HEK293 (cell line): ENCODE measurements around the gene NANOS3.

ENCODE experiments used
- GLIS1 ChIP-seq: fragments of 450-650 bp; formaldehyde crosslinking; IDR thresholded peaks from 2 replicates; pipeline ENCODE4 v1.5.1; 2016; ENCODE audit warnings: missing biosample characterization, missing genetic modification characterization
- SCRT2 ChIP-seq: fragments of 450-650 bp; formaldehyde crosslinking; IDR thresholded peaks from 2 replicates; pipeline ENCODE4 v1.5.1; 2016; ENCODE audit warnings: missing biosample characterization, missing genetic modification characterization
- SP2 ChIP-seq: fragments of 450-650 bp; formaldehyde crosslinking; IDR thresholded peaks from 2 replicates; pipeline ENCODE4 v1.5.1; 2016; ENCODE audit warnings: missing biosample characterization, missing genetic modification characterization
- TCF7L2 ChIP-seq: IDR thresholded peaks from 2 replicates; pipeline ENCODE4 v1.6.1; 2011; ENCODE audit warnings: low read depth, mild to moderate bottlenecking, inconsistent platforms, low read length, moderate library complexity, borderline replicate concordance
- ZBTB17 ChIP-seq: fragments of 450-650 bp; formaldehyde crosslinking; IDR thresholded peaks from 2 replicates; pipeline ENCODE4 v1.5.1; 2016; ENCODE audit warnings: missing biosample characterization, missing genetic modification characterization
- ZBTB21 ChIP-seq: fragments of 450-650 bp; formaldehyde crosslinking; IDR thresholded peaks from 2 replicates; pipeline ENCODE4 v1.5.1; 2017; ENCODE audit warnings: missing biosample characterization, missing genetic modification characterization
- ZIC2 ChIP-seq: fragments of 450-650 bp; formaldehyde crosslinking; IDR thresholded peaks from 2 replicates; pipeline ENCODE4 v1.5.1; 2016; ENCODE audit warnings: missing biosample characterization, missing genetic modification characterization
- ZNF146 ChIP-seq: fragments of 450-650 bp; formaldehyde crosslinking; IDR thresholded peaks from 2 replicates; pipeline ENCODE4 v1.5.1; 2016; ENCODE audit warnings: missing biosample characterization, missing genetic modification characterization
- ZNF214 ChIP-seq: fragments of 450-650 bp; formaldehyde crosslinking; IDR thresholded peaks from 2 replicates; pipeline ENCODE4 v1.5.1; 2017; ENCODE audit warnings: missing biosample characterization, mild to moderate bottlenecking, missing genetic modification characterization, borderline replicate concordance
- ZNF239 ChIP-seq: fragments of 450-650 bp; formaldehyde crosslinking; IDR thresholded peaks from 2 replicates; pipeline ENCODE4 v1.5.1; 2016; ENCODE audit warnings: missing biosample characterization, missing genetic modification characterization
- ZNF274 ChIP-seq, 2 experiments: fragments of 200-500 bp in 1 of 2; fragments of 450-650 bp in 1 of 2; sonication (Bioruptor generic) in 1 of 2; formaldehyde crosslinking in 1 of 2; IDR thresholded peaks; 2 replicates each; pipeline versions ENCODE4 v1.5.1 to v1.6.1; 2014 to 2016; ENCODE audit warnings: borderline replicate concordance in 1 of 2, inconsistent platforms in 1 of 2, low read length in 1 of 2, missing biosample characterization in 1 of 2, missing genetic modification characterization in 1 of 2
- ZNF623 ChIP-seq: fragments of 450-650 bp; formaldehyde crosslinking; IDR thresholded peaks from 2 replicates; pipeline ENCODE4 v1.5.1; 2016; ENCODE audit warnings: missing biosample characterization, missing genetic modification characterization
- ZNF629 ChIP-seq: fragments of 450-650 bp; formaldehyde crosslinking; IDR thresholded peaks from 2 replicates; pipeline ENCODE4 v1.5.1; 2017; ENCODE audit warnings: missing biosample characterization, missing genetic modification characterization
- ZNF843 ChIP-seq: fragments of 450-650 bp; formaldehyde crosslinking; IDR thresholded peaks from 2 replicates; pipeline ENCODE4 v1.5.1; 2016; ENCODE audit warnings: missing biosample characterization, missing genetic modification characterization
- ZXDB ChIP-seq: fragments of 450-650 bp; formaldehyde crosslinking; IDR thresholded peaks from 2 replicates; pipeline ENCODE4 v1.5.1; 2016; ENCODE audit warnings: missing biosample characterization, missing genetic modification characterization
- TF ChIP-seq, protein P1 (sequence below): fragments of 450-650 bp; formaldehyde crosslinking; IDR thresholded peaks from 2 replicates; pipeline ENCODE4 v1.5.1; 2016; ENCODE audit warnings: missing biosample characterization, missing genetic modification characterization
- TF ChIP-seq, protein P2 (sequence below): fragments of 450-650 bp; formaldehyde crosslinking; IDR thresholded peaks from 2 replicates; pipeline ENCODE4 v1.5.1; 2017; ENCODE audit warnings: missing biosample characterization, missing genetic modification characterization
- TF ChIP-seq, protein P3 (sequence below): fragments of 450-650 bp; formaldehyde crosslinking; IDR thresholded peaks from 2 replicates; pipeline ENCODE4 v1.5.0; 2017; ENCODE audit warnings: missing biosample characterization, missing genetic modification characterization, borderline replicate concordance
- TF ChIP-seq, protein P4 (sequence below): fragments of 450-650 bp; formaldehyde crosslinking; IDR thresholded peaks from 2 replicates; pipeline ENCODE4 v1.5.1; 2016; ENCODE audit warnings: missing biosample characterization, missing genetic modification characterization
- TF ChIP-seq, protein P5 (sequence below): fragments of 450-650 bp; formaldehyde crosslinking; IDR thresholded peaks from 2 replicates; pipeline ENCODE4 v1.5.1; 2017; ENCODE audit warnings: missing biosample characterization, mild to moderate bottlenecking, missing genetic modification characterization, moderate library complexity

The NANOS3 gene

DNA sequence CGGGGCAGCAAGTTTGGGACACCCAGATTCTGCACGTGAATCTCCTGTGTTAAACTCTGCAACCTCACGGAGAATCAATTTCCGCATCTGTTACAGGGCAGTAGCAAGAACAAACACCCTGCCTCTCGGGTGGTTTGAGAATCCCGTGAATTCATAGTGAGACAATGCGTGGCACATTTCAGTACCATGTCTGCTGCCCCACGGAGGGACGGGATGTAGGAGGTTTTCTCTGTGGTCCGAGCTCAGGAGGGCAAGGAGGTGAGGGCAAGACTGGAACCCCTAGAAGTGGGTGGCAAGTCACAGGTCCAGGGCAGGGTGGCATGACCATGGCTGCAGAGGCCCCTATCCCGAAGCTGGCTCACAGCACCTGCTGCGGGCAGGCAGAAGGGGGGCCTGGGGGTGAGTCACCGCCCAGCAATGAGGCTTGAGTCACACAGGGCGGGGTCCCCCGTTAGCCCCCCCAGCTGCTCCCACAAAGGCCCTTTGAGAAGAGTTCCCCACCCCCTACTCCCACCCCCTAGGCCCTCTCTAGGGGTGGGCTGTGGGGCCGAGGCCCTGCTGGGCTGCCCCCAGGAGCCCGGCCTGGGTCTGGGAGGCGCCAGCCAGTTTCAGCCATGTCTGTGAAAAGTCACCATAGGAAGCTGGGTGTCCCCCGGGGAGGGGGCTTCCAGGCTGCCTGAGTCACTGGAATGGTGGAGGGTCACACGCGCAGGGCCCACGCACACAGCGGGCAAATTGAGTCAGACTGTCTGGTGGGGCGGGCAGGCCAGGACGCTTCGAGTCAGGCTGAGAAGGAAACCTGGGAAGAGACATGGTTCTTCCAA lies 25.8 kb upstream of the NANOS3 start (continued):
- TF ChIP-seq, protein P1, sequence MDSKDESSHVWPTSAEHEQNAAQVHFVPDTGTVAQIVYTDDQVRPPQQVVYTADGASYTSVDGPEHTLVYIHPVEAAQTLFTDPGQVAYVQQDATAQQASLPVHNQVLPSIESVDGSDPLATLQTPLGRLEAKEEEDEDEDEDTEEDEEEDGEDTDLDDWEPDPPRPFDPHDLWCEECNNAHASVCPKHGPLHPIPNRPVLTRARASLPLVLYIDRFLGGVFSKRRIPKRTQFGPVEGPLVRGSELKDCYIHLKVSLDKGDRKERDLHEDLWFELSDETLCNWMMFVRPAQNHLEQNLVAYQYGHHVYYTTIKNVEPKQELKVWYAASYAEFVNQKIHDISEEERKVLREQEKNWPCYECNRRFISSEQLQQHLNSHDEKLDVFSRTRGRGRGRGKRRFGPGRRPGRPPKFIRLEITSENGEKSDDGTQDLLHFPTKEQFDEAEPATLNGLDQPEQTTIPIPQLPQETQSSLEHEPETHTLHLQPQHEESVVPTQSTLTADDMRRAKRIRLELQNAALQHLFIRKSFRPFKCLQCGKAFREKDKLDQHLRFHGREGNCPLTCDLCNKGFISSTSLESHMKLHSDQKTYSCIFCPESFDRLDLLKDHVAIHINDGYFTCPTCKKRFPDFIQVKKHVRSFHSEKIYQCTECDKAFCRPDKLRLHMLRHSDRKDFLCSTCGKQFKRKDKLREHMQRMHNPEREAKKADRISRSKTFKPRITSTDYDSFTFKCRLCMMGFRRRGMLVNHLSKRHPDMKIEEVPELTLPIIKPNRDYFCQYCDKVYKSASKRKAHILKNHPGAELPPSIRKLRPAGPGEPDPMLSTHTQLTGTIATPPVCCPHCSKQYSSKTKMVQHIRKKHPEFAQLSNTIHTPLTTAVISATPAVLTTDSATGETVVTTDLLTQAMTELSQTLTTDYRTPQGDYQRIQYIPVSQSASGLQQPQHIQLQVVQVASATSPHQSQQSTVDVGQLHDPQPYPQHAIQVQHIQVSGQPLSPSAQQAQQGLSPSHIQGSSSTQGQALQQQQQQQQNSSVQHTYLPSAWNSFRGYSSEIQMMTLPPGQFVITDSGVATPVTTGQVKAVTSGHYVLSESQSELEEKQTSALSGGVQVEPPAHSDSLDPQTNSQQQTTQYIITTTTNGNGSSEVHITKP (tag by site-specific recombination), result peak; percentile 49; the same call in 1 of the 2 replicates
- TF ChIP-seq ZBTB21 (tag by site-specific recombination) (peak; percentile 51; the same call in 1 of the 2 replicates), ZNF274 (IDR thresholded peaks at IDR 0.05; ENCODE audit: low read length) (no peak), ZNF274 (tag by site-specific recombination; IDR thresholded peaks at IDR 0.05; ENCODE audit: borderline replicate concordance) (no peak), ZNF239 (tag by site-specific recombination) (no peak), TCF7L2 (no peak), ZNF214 (tag by site-specific recombination) (no peak), ZNF629 (tag by site-specific recombination) (peak; percentile 60; the same call in 1 of the 2 replicates), ZNF146 (tag by site-specific recombination) (no peak), SP2 (tag by site-specific recombination) (peak; percentile 60), ZIC2 (tag by site-specific recombination) (peak; percentile 91), ZXDB (tag by site-specific recombination) (no peak), ZNF623 (no peak; the same call in 1 of the 2 replicates), GLIS1 (tag by site-specific recombination) (peak; percentile 95), ZNF843 (tag by site-specific recombination) (no peak), SCRT2 (peak; percentile 82), ZBTB17 (tag by site-specific recombination) (no peak)
- TF ChIP-seq, protein P2, sequence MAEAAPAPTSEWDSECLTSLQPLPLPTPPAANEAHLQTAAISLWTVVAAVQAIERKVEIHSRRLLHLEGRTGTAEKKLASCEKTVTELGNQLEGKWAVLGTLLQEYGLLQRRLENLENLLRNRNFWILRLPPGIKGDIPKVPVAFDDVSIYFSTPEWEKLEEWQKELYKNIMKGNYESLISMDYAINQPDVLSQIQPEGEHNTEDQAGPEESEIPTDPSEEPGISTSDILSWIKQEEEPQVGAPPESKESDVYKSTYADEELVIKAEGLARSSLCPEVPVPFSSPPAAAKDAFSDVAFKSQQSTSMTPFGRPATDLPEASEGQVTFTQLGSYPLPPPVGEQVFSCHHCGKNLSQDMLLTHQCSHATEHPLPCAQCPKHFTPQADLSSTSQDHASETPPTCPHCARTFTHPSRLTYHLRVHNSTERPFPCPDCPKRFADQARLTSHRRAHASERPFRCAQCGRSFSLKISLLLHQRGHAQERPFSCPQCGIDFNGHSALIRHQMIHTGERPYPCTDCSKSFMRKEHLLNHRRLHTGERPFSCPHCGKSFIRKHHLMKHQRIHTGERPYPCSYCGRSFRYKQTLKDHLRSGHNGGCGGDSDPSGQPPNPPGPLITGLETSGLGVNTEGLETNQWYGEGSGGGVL (tag by site-specific recombination), result peak; percentile 95
- TF ChIP-seq, protein P3, sequence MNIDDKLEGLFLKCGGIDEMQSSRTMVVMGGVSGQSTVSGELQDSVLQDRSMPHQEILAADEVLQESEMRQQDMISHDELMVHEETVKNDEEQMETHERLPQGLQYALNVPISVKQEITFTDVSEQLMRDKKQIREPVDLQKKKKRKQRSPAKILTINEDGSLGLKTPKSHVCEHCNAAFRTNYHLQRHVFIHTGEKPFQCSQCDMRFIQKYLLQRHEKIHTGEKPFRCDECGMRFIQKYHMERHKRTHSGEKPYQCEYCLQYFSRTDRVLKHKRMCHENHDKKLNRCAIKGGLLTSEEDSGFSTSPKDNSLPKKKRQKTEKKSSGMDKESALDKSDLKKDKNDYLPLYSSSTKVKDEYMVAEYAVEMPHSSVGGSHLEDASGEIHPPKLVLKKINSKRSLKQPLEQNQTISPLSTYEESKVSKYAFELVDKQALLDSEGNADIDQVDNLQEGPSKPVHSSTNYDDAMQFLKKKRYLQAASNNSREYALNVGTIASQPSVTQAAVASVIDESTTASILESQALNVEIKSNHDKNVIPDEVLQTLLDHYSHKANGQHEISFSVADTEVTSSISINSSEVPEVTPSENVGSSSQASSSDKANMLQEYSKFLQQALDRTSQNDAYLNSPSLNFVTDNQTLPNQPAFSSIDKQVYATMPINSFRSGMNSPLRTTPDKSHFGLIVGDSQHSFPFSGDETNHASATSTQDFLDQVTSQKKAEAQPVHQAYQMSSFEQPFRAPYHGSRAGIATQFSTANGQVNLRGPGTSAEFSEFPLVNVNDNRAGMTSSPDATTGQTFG (tag by site-specific recombination), result no peak
- TF ChIP-seq, protein P4, sequence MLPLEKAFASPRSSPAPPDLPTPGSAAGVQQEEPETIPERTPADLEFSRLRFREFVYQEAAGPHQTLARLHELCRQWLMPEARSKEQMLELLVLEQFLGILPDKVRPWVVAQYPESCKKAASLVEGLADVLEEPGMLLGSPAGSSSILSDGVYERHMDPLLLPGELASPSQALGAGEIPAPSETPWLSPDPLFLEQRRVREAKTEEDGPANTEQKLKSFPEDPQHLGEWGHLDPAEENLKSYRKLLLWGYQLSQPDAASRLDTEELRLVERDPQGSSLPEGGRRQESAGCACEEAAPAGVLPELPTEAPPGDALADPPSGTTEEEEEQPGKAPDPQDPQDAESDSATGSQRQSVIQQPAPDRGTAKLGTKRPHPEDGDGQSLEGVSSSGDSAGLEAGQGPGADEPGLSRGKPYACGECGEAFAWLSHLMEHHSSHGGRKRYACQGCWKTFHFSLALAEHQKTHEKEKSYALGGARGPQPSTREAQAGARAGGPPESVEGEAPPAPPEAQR, result no peak
- TF ChIP-seq, protein P5, sequence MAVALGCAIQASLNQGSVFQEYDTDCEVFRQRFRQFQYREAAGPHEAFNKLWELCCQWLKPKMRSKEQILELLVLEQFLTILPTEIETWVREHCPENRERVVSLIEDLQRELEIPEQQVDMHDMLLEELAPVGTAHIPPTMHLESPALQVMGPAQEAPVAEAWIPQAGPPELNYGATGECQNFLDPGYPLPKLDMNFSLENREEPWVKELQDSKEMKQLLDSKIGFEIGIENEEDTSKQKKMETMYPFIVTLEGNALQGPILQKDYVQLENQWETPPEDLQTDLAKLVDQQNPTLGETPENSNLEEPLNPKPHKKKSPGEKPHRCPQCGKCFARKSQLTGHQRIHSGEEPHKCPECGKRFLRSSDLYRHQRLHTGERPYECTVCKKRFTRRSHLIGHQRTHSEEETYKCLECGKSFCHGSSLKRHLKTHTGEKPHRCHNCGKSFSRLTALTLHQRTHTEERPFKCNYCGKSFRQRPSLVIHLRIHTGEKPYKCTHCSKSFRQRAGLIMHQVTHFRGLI (tag by site-specific recombination), result no peak
